ENCODE results near the gene ARHGAP26. TPM values are rescaled to one million over a fixed set of nuclear protein-coding genes. Genes with fewer than 3 reads are reported as not detected.

Gene ARHGAP26
- total and polyA plus RNA-seq, 12 donors = 7.5 to 45.8 (median 37.2) TPM

GRCh38 chr5:143249851-143250250, 479.7 kb downstream of the ARHGAP26 start:
- no peak for DNase-seq
- no peak for ATAC-seq
- Histone ChIP-seq H3K4me1 (peaks cover 0 to 18% (median 0%) of the 10 kb centered on the region in 9 donors), H3K27me3 (no peaks in the 10 kb centered on the region), H3K36me3 (no peaks in the 10 kb centered on the region), H3K4me3 (no peak overlapping the region), H3K27ac (no peak overlapping the region), H3K9me3 (no peaks in the 10 kb centered on the region)
- TF ChIP-seq CTCF (IDR thresholded peaks at IDR 0.05) = no peak
- intact Hi-C loops (cut with DNase I) = no loop called here
- 98 to 99% methylated on average over 2 of the region's 2 CpGs for WGBS, 2 donors

GRCh38 chr5:143251190-143251589, 481.0 kb downstream of the ARHGAP26 start:
- DNase-seq (no peak), ATAC-seq (no peak)
- no peaks in the 10 kb centered on the region for H3K27me3 ChIP-seq
- H3K4me3 ChIP-seq = no peak overlapping the region
- no peaks in the 10 kb centered on the region for H3K36me3 ChIP-seq
- no peak for TF ChIP-seq CTCF (IDR thresholded peaks at IDR 0.05)
- intact Hi-C loops (cut with DNase I) = no loop called here
- H3K9me3 ChIP-seq = no peaks in the 10 kb centered on the region
- WGBS, 2 donors = 91 to 94% methylated on average over 3 of the region's 3 CpGs
- peaks cover 0 to 18% (median 0%) of the 10 kb centered on the region in 9 donors for H3K4me1 ChIP-seq
- H3K27ac ChIP-seq = no peak overlapping the region

- H3K9me3 ChIP-seq = no peaks in the 10 kb centered on the region
- DNase-seq (no peak), ATAC-seq (no peak)
- H3K36me3 ChIP-seq = no peaks in the 10 kb centered on the region
- no peak overlapping the region for H3K4me3 ChIP-seq
- intact Hi-C loops (cut with DNase I) = no loop called here
- WGBS, 2 donors = 95 to 96% methylated on average over 4 of the region's 4 CpGs
- no peak overlapping the region for H3K27ac ChIP-seq
- no peak for TF ChIP-seq CTCF (IDR thresholded peaks at IDR 0.05)
- H3K27me3 ChIP-seq = no peaks in the 10 kb centered on the region
- peaks cover 0 to 18% (median 0%) of the 10 kb centered on the region in 9 donors for H3K4me1 ChIP-seq
These were observed 481.8 kb downstream of the ARHGAP26 start for GRCh38 chr5:143251946-143252345.

- intact Hi-C loops (cut with DNase I) = no loop called here
These were observed 484.6 kb downstream of the ARHGAP26 start for GRCh38 chr5:143254819-143255218.

More at GRCh38 chr5:143254819-143255218, 484.6 kb downstream of the ARHGAP26 start:
- no peak for TF ChIP-seq CTCF (IDR thresholded peaks at IDR 0.05)
- ATAC-seq = no peak
- H3K27me3 ChIP-seq = no peaks in the 10 kb centered on the region
- no peak overlapping the region for H3K4me3 ChIP-seq
- DNase-seq = no peak
- no peaks in the 10 kb centered on the region for H3K36me3 ChIP-seq
- no peaks in the 10 kb centered on the region for H3K9me3 ChIP-seq
- 75 to 80% methylated on average over 7 of the region's 7 CpGs for WGBS, 2 donors
- peaks cover 0 to 5% (median 0%) of the 10 kb centered on the region in 9 donors for H3K4me1 ChIP-seq
- no peak overlapping the region for H3K27ac ChIP-seq

Measured in heart right ventricle (tissue), 16 donors.